BLaER1 (cell line): Measurements from ENCODE around the gene IRX2.

ENCODE experiments used
- H3K27ac ChIP-seq: shearing (Covaris generic); formaldehyde crosslinking; 2 replicates; pipeline ENCODE4 v1.8.1; 2022
- H3K27me3 ChIP-seq: shearing (Covaris generic); formaldehyde crosslinking; 2 replicates; pipeline ENCODE4 v1.8.1; 2022
- H3K36me3 ChIP-seq: shearing (Covaris generic); formaldehyde crosslinking; 2 replicates; pipeline ENCODE4 v1.8.1; 2022
- H3K4me1 ChIP-seq: shearing (Covaris generic); formaldehyde crosslinking; 2 replicates; pipeline ENCODE4 v1.8.1; 2022
- H3K4me2 ChIP-seq: shearing (Covaris generic); formaldehyde crosslinking; 2 replicates; pipeline ENCODE4 v1.8.1; 2022
- H3K4me3 ChIP-seq: shearing (Covaris generic); formaldehyde crosslinking; 2 replicates; pipeline ENCODE4 v1.8.1; 2022
- H3K9ac ChIP-seq: shearing (Covaris generic); formaldehyde crosslinking; 2 replicates; pipeline ENCODE4 v1.8.1; 2022
- H3K9me3 ChIP-seq: shearing (Covaris generic); formaldehyde crosslinking; 2 replicates; pipeline ENCODE4 v1.8.1; 2022
- H4K20me1 ChIP-seq: shearing (Covaris generic); formaldehyde crosslinking; 2 replicates; pipeline ENCODE4 v1.8.1; 2022
- Cebpa-rat ChIP-seq: shearing (Covaris generic); IDR thresholded peaks from 2 replicates; pipeline ENCODE4 v1.8.1; 2022

Gene IRX2

DNA sequence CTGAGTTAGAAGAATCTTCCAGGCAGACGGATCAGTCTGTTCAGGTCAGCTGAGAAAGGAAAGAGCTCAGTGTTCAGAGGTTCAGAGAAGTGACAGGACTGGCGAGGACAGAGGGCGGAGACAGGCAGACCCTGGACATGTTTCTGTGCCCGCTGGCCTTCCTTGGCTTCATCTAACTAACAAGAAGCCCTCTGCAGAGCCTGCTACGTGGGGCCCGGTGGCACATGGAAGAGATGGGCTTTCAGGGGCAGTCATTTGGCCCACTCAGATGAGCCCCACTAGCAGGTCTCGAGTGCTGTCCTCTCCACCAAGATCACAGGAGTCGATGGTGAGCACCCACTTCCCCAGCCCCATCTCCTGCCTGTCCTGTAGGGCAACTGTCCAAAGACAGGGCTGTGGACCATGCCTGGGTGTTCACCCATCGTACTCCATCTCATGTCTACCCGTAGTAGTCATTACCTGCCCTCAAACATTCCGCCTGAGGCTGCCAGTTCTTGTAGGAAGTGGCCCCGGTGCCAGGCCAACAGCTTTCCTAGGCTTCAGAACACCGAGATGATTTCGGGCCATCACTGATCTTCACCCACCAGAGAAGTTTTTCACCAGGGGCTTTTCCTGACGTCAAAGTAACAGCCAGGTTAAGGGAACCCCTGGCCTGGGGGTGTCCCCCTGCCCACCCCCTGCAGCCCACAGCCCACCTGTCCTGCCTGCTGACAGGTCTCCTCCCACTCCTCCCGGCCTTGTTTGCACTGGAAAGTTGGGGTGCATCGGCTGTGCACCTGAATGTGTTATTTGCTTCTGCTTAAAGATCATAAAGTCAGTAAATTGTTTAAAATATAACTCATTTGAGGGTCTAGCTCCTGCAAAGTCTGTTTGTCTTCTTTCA lies 14.0 kb downstream of the IRX2 start:
- H3K4me2 ChIP-seq: no peak overlapping the region
- no peak for TF ChIP-seq Cebpa-rat
- peaks cover 21% of the 10 kb centered on the region for H3K27me3 ChIP-seq
- H3K36me3 ChIP-seq: peaks cover 17% of the 10 kb centered on the region
- H3K27ac ChIP-seq: no peak overlapping the region
- peaks cover 17% of the 10 kb centered on the region for H3K4me1 ChIP-seq
- H3K9ac ChIP-seq: no peak overlapping the region
- H3K4me3 ChIP-seq: no peak overlapping the region
- no peaks in the 10 kb centered on the region for H3K9me3 ChIP-seq
- peaks cover 27% of the 10 kb centered on the region for H4K20me1 ChIP-seq

DNA sequence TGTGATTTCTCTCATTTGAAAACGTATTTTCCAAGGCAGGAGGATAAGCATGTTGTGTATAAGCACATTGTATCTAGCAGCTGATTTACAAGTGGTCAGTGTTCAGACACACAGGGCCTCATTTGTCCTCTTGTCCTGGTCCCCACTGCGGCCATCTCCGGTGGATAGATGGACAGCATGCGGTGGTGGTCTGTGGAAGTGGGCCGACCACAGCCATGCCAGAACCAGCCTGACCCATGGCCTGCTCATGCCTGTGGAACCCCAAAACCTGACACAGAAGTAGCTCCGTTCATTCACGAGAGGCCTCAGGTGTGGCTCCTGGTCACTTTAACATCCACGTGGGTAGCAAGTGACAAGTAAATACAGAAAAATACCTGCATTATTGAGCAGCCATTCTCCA lies 14.6 kb downstream of the IRX2 start:
- H3K27ac ChIP-seq: no peak overlapping the region
- H3K36me3 ChIP-seq: peaks cover 12% of the 10 kb centered on the region
- H3K4me1 ChIP-seq: peaks cover 17% of the 10 kb centered on the region
- H3K4me3 ChIP-seq: no peak overlapping the region
- H4K20me1 ChIP-seq: peaks cover 21% of the 10 kb centered on the region
- H3K9ac ChIP-seq: no peak overlapping the region
- H3K4me2 ChIP-seq: no peak overlapping the region
- peaks cover 21% of the 10 kb centered on the region for H3K27me3 ChIP-seq
- no peak for TF ChIP-seq Cebpa-rat
- H3K9me3 ChIP-seq: no peaks in the 10 kb centered on the region

DNA sequence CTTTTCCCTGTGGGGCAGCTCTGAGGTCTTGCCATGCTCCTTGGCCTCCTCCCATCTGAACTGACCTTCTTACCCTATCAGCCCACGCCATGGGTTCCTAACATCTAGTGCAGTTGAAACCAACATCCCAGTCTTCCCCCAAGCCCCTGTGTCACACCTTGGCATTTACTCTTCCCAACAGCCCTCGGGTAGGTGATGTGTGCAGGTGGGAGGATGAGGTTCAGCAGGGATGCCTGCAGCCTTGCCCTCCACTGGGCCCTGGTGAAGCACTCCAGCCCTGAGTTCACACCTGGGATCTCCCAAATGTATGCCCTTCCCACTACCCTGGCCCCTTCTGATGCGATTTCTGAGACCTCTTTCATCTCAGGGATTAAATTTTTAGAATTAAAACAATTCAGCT lies 15.5 kb downstream of the IRX2 start:
- Histone ChIP-seq H3K4me3 (no peak overlapping the region), H4K20me1 (peaks cover 12% of the 10 kb centered on the region), H3K9me3 (no peaks in the 10 kb centered on the region), H3K9ac (no peak overlapping the region), H3K27me3 (peaks cover 21% of the 10 kb centered on the region), H3K4me2 (no peak overlapping the region), H3K27ac (no peak overlapping the region), H3K36me3 (peaks cover 10% of the 10 kb centered on the region; the same call in 1 of the 2 replicates), H3K4me1 (peaks cover 17% of the 10 kb centered on the region)
- no peak for TF ChIP-seq Cebpa-rat

DNA sequence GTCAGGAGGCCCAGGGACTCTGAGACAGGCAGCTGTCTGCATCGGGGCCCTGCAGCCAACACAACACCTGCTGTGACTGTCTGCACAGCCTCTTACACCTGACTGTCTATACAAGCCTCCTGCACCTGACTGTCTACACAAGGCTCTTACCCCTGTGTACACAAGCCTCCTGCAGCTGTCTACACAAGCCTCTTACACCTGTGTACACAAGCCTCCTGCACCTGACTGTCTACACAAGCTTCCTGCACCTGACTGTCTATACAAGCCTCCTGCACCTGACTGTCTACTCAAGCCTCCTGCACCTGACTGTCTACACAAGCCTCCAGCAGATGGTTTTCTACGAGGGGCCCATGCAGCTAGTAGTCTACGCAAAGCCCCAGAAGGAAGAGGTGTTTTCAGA lies 18.6 kb downstream of the IRX2 start:
- H3K4me3 ChIP-seq: no peak overlapping the region
- H3K4me2 ChIP-seq: no peak overlapping the region
- H3K9ac ChIP-seq: no peak overlapping the region
- no peaks in the 10 kb centered on the region for H3K9me3 ChIP-seq
- H3K36me3 ChIP-seq: 0 out of 2 replicates have a peak, but pooled peaks cover 5% of the 10 kb centered on the region
- TF ChIP-seq Cebpa-rat: no peak
- no peaks in the 10 kb centered on the region for H3K27me3 ChIP-seq
- no peaks in the 10 kb centered on the region for H4K20me1 ChIP-seq
- H3K4me1 ChIP-seq: no peaks in the 10 kb centered on the region
- no peak overlapping the region for H3K27ac ChIP-seq

DNA sequence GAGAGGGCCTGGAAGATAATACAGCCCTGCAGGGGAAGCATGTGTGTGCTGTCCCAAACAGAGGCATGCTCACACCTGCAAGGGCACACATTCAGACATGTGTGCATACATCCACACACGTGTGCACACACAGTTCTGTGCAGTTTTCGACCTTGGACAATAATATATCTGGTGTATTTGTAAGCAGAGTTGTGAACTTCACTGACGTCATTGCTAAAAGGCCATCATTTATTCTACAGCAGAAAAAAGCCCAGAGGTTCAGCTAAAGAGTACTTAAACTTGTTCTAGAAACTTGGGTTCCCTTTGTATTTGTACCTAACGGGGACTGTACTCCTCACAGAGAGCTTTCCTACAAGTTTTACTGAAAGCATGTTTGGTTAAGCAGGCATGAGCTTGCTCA lies 19.5 kb downstream of the IRX2 start:
- H3K4me3 ChIP-seq: no peak overlapping the region
- no peak overlapping the region for H3K27ac ChIP-seq
- H3K36me3 ChIP-seq: no peaks in the 10 kb centered on the region
- no peak overlapping the region for H3K4me2 ChIP-seq
- no peak for TF ChIP-seq Cebpa-rat
- no peaks in the 10 kb centered on the region for H3K27me3 ChIP-seq
- no peaks in the 10 kb centered on the region for H3K4me1 ChIP-seq
- no peaks in the 10 kb centered on the region for H3K9me3 ChIP-seq
- no peaks in the 10 kb centered on the region for H4K20me1 ChIP-seq
- no peak overlapping the region for H3K9ac ChIP-seq

DNA sequence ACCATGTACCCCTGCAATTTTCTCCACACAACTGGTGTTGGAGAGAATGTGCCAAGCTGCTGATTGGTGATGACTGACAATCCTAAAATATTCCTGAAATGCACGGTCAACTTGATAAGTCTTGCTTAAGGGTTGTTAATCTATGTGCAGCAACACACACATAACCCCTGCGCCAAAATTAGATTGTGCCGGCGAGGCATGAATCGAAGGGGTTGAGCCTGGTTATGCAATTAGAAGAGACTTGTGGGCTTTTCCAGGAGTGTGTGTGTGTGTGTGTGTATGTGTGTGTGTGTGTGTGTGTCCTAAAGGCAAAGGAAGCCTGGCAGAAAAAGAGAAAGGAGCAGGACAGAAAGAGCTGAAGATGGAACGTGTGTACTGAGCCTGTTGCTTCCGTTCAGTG lies 22.3 kb downstream of the IRX2 start:
- no peaks in the 10 kb centered on the region for H3K36me3 ChIP-seq
- TF ChIP-seq Cebpa-rat: no peak
- H3K4me2 ChIP-seq: no peak overlapping the region
- H3K27me3 ChIP-seq: no peaks in the 10 kb centered on the region
- H3K4me1 ChIP-seq: no peaks in the 10 kb centered on the region
- no peak overlapping the region for H3K27ac ChIP-seq
- H4K20me1 ChIP-seq: no peaks in the 10 kb centered on the region
- H3K9ac ChIP-seq: no peak overlapping the region
- H3K4me3 ChIP-seq: no peak overlapping the region
- no peaks in the 10 kb centered on the region for H3K9me3 ChIP-seq

DNA sequence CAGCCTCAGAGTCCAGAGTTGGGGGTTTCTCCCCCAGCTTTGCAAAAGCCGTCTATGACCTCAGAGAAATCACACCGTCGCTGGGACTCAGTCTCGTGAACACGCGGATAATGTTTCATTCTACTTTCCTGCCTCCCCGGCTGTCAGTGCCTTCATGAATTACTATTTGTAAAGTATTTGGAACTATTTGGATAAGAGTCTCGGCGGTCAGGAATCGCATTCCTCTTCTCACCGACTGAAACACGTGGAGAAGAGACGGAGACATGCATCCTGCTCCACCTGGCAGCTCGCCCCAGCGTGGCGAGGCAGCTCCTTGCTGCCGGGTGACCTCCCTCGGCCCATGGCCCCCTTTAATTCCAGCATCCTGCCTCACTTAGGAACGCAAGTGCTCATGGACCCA lies 23.9 kb downstream of the IRX2 start:
- H3K27ac ChIP-seq: no peak overlapping the region
- TF ChIP-seq Cebpa-rat: no peak
- no peaks in the 10 kb centered on the region for H3K27me3 ChIP-seq

DNA sequence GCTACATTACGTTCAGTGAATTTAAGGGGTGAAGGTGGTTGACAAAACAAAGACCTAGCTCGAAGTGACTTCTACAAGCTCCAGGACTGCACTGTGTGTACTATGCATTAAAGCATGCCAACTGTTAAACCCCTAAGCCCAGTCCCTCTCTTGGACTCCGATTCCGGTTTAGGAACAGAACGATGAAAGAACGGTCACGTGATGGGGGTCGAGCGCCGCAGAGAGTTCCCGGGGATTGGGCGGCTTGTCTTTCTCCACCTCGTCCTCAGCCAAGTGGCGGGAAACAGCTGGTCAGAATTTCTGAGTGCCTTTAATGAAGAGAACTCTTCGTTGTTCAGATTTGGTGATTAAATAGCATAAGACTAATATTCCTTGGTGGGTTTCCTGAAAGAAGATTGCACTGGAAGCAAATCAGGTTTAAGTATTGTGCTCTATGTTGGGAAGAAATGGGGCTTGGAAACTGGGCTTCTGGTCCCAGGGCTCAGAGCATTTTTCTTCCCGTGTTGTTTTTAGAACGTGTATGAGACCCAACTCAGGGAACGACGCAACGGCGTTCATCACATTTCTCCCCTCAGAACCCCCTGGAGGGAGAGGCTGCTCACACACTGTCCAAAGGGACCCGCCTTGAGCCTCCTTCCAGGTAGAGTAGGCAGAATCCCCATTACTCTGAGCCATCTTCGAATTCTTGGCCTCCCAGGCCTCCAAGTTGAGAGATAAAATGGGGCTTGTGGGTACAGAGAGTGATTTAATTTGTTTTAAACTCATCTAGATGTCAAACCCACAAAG lies 25.3 kb downstream of the IRX2 start:
- Histone ChIP-seq H3K27ac (no peak overlapping the region), H3K9me3 (no peaks in the 10 kb centered on the region), H3K9ac (no peak overlapping the region), H3K27me3 (no peaks in the 10 kb centered on the region), H3K4me3 (no peak overlapping the region), H4K20me1 (no peaks in the 10 kb centered on the region), H3K4me1 (no peaks in the 10 kb centered on the region), H3K4me2 (no peak overlapping the region), H3K36me3 (no peaks in the 10 kb centered on the region)
- TF ChIP-seq Cebpa-rat: no peak

More for the DNA sequence above, 23.9 kb downstream of the IRX2 start:
- Histone ChIP-seq H3K4me2 (no peak overlapping the region), H3K9me3 (no peaks in the 10 kb centered on the region), H3K36me3 (no peaks in the 10 kb centered on the region), H3K4me3 (no peak overlapping the region), H3K4me1 (no peaks in the 10 kb centered on the region), H4K20me1 (no peaks in the 10 kb centered on the region), H3K9ac (no peak overlapping the region)

DNA sequence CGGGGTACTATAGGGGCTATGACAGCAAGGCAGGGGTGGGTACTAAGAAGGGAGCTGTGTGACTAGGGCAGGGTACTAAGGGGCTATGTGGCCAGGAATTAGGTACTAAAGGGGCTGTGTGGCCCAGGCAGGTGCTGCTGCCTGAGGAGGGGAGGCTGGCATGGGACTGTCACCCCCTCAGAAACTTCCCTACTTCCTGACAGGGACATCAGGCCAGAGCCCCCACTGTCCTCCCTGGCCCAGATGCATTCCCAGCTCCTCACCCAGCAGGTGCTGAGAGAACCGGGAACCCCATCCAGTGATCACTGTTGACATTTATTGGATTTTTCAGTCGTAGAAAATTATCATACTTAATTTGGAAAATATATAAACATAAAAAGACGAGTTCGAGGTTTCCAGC lies 26.6 kb downstream of the IRX2 start:
- H3K9ac ChIP-seq: no peak overlapping the region
- H3K4me3 ChIP-seq: no peak overlapping the region
- no peaks in the 10 kb centered on the region for H3K27me3 ChIP-seq
- no peaks in the 10 kb centered on the region for H3K4me1 ChIP-seq
- H3K4me2 ChIP-seq: no peak overlapping the region
- no peak for TF ChIP-seq Cebpa-rat
- H4K20me1 ChIP-seq: no peaks in the 10 kb centered on the region
- H3K27ac ChIP-seq: no peak overlapping the region
- no peaks in the 10 kb centered on the region for H3K36me3 ChIP-seq
- H3K9me3 ChIP-seq: no peaks in the 10 kb centered on the region

DNA sequence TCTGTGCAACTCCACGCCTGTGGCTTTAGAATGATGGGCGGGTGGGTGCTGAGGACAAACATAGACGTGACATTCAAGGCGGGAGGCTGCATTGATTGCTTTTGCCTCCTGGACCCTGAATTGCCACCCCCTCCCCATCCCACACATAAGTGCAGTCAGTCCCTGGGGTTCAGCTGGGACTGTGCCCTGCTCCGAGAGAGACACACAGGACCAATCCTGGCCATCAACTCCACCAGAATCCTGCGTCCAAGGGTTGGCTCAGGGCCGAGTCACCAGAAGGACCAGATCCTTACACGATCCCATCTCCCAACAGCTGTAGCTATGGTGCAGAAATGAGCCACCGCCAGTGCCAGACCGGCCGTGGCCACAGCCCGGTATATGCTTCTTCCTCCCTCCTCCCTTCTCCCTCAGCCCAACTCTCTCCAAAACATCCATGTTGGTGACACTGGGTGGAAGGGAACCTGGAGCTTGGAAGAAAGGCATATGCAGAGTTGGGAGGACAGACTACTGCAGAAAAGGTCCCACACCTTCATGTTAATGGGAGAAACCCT lies 27.4 kb downstream of the IRX2 start:
- no peak overlapping the region for H3K9ac ChIP-seq
- no peaks in the 10 kb centered on the region for H3K36me3 ChIP-seq
- H3K4me3 ChIP-seq: no peak overlapping the region
- no peak for TF ChIP-seq Cebpa-rat
- H3K27me3 ChIP-seq: no peaks in the 10 kb centered on the region
- H3K4me1 ChIP-seq: no peaks in the 10 kb centered on the region
- no peak overlapping the region for H3K27ac ChIP-seq
- H4K20me1 ChIP-seq: no peaks in the 10 kb centered on the region
- no peak overlapping the region for H3K4me2 ChIP-seq
- no peaks in the 10 kb centered on the region for H3K9me3 ChIP-seq
